Measurements from ENCODE around the gene ARAP2.

DNA sequence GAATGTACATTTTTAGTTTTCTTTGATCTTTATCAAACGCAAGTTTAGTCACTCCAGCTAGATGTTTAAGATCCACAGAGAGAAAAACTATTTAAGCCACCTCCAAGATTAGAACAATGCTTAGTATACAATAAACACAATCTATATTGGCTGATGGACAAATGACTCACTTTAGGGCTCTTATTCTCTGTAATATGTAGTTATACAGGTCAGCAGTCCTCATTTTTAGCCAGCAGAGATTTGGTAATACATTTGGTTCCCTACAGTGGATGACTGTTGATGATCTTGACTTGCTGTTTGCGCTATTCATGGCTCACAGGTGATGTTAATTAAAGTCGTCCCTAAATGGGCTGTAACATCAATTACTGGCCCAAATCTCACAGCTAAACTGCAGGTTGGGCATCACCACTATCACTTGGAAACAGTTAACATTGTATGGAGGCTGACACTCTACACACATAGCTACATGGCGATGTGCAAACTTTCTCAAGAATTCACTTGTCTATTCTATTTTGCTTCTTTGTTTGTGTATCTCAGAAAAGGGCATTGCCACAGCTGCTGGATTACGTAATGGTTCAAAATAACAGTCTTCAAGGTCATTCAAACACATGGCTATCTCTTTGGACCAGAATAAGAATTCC lies 25.3 kb upstream of the ARAP2 start:
- TF ChIP-seq, protein P1, sequence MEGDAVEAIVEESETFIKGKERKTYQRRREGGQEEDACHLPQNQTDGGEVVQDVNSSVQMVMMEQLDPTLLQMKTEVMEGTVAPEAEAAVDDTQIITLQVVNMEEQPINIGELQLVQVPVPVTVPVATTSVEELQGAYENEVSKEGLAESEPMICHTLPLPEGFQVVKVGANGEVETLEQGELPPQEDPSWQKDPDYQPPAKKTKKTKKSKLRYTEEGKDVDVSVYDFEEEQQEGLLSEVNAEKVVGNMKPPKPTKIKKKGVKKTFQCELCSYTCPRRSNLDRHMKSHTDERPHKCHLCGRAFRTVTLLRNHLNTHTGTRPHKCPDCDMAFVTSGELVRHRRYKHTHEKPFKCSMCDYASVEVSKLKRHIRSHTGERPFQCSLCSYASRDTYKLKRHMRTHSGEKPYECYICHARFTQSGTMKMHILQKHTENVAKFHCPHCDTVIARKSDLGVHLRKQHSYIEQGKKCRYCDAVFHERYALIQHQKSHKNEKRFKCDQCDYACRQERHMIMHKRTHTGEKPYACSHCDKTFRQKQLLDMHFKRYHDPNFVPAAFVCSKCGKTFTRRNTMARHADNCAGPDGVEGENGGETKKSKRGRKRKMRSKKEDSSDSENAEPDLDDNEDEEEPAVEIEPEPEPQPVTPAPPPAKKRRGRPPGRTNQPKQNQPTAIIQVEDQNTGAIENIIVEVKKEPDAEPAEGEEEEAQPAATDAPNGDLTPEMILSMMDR (IDR thresholded peaks at IDR 0.05; ENCODE audit: low read depth, low read length, poor library complexity, severe bottlenecking) = no peak
- no peak for TF ChIP-seq EZH2phosphoT487 (IDR thresholded peaks at IDR 0.05; ENCODE audit: borderline replicate concordance, low read length)
